ENCODE measurements around the gene CLECL1. TPM values are rescaled to one million over a fixed set of nuclear protein-coding genes. Genes with fewer than 3 reads are reported as not detected.

The CLECL1 gene
- total and polyA plus RNA-seq, 2 of the 8 experiments (the other 6 are each of a cell fraction or from before 2014, with no cell fraction given) = not detected

- no peak for TF ChIP-seq CTCF (IDR thresholded peaks at IDR 0.05; ENCODE audit: control extremely low read depth in 1 of 3, insufficient read depth in 1 of 3, low read depth in 1 of 3, low read length in 3 of 3)
- TF ChIP-seq, protein P1, sequence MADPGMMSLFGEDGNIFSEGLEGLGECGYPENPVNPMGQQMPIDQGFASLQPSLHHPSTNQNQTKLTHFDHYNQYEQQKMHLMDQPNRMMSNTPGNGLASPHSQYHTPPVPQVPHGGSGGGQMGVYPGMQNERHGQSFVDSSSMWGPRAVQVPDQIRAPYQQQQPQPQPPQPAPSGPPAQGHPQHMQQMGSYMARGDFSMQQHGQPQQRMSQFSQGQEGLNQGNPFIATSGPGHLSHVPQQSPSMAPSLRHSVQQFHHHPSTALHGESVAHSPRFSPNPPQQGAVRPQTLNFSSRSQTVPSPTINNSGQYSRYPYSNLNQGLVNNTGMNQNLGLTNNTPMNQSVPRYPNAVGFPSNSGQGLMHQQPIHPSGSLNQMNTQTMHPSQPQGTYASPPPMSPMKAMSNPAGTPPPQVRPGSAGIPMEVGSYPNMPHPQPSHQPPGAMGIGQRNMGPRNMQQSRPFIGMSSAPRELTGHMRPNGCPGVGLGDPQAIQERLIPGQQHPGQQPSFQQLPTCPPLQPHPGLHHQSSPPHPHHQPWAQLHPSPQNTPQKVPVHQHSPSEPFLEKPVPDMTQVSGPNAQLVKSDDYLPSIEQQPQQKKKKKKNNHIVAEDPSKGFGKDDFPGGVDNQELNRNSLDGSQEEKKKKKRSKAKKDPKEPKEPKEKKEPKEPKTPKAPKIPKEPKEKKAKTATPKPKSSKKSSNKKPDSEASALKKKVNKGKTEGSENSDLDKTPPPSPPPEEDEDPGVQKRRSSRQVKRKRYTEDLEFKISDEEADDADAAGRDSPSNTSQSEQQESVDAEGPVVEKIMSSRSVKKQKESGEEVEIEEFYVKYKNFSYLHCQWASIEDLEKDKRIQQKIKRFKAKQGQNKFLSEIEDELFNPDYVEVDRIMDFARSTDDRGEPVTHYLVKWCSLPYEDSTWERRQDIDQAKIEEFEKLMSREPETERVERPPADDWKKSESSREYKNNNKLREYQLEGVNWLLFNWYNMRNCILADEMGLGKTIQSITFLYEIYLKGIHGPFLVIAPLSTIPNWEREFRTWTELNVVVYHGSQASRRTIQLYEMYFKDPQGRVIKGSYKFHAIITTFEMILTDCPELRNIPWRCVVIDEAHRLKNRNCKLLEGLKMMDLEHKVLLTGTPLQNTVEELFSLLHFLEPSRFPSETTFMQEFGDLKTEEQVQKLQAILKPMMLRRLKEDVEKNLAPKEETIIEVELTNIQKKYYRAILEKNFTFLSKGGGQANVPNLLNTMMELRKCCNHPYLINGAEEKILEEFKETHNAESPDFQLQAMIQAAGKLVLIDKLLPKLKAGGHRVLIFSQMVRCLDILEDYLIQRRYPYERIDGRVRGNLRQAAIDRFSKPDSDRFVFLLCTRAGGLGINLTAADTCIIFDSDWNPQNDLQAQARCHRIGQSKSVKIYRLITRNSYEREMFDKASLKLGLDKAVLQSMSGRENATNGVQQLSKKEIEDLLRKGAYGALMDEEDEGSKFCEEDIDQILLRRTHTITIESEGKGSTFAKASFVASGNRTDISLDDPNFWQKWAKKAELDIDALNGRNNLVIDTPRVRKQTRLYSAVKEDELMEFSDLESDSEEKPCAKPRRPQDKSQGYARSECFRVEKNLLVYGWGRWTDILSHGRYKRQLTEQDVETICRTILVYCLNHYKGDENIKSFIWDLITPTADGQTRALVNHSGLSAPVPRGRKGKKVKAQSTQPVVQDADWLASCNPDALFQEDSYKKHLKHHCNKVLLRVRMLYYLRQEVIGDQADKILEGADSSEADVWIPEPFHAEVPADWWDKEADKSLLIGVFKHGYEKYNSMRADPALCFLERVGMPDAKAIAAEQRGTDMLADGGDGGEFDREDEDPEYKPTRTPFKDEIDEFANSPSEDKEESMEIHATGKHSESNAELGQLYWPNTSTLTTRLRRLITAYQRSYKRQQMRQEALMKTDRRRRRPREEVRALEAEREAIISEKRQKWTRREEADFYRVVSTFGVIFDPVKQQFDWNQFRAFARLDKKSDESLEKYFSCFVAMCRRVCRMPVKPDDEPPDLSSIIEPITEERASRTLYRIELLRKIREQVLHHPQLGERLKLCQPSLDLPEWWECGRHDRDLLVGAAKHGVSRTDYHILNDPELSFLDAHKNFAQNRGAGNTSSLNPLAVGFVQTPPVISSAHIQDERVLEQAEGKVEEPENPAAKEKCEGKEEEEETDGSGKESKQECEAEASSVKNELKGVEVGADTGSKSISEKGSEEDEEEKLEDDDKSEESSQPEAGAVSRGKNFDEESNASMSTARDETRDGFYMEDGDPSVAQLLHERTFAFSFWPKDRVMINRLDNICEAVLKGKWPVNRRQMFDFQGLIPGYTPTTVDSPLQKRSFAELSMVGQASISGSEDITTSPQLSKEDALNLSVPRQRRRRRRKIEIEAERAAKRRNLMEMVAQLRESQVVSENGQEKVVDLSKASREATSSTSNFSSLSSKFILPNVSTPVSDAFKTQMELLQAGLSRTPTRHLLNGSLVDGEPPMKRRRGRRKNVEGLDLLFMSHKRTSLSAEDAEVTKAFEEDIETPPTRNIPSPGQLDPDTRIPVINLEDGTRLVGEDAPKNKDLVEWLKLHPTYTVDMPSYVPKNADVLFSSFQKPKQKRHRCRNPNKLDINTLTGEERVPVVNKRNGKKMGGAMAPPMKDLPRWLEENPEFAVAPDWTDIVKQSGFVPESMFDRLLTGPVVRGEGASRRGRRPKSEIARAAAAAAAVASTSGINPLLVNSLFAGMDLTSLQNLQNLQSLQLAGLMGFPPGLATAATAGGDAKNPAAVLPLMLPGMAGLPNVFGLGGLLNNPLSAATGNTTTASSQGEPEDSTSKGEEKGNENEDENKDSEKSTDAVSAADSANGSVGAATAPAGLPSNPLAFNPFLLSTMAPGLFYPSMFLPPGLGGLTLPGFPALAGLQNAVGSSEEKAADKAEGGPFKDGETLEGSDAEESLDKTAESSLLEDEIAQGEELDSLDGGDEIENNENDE (IDR thresholded peaks at IDR 0.05; ENCODE audit: insufficient replicate concordance, low read length) = no peak
- TF ChIP-seq SP4 (IDR thresholded peaks at IDR 0.05; ENCODE audit: low read length) = no peak
- TF ChIP-seq BRCA1 (IDR thresholded peaks at IDR 0.05; ENCODE audit: low read depth, low read length) = no peak
- TF ChIP-seq BACH1 (IDR thresholded peaks at IDR 0.05; ENCODE audit: low read length) = no peak
- no peak for TF ChIP-seq EZH2 (IDR thresholded peaks at IDR 0.05; ENCODE audit: low read depth, low read length, severe bottlenecking)
- TF ChIP-seq CBX5 (IDR thresholded peaks at IDR 0.05; ENCODE audit: low read depth, low read length) = no peak
- no peak for TF ChIP-seq POU5F1 (IDR thresholded peaks at IDR 0.05; ENCODE audit: low read depth, low read length)
- no peak for TF ChIP-seq JUND (IDR thresholded peaks at IDR 0.05; ENCODE audit: low read length)
These were observed 43.9 kb upstream of the CLECL1 start (continued) for GRCh38 chr12:9776781-9777180.
